Astrocyte (in vitro differentiated cells and primary cell): ENCODE data around the gene MTUS2. TPM values are rescaled to one million over a fixed set of nuclear protein-coding genes. Genes with fewer than 3 reads are reported as not detected.

ENCODE experiments used
- DNase-seq: peaks from one replicate; pipeline ENCODE4 v3.0.0-alpha.2; 2010; ENCODE audit warnings: low read depth
- FAIRE-seq: peaks from 2 replicates; lab custom pipeline; 2011; peaks lifted over from hg19 to GRCh38; lab: Jason Lieb, UNC
- H2AFZ ChIP-seq: 2 replicates; pipeline ENCODE4 v1.6.0; 2012; ENCODE audit warnings: low read depth, low read length, inconsistent platforms
- H3K27ac ChIP-seq: 2 replicates; pipeline ENCODE4 v1.5.1; 2011; ENCODE audit warnings: low read depth, low read length, inconsistent platforms
- H3K27me3 ChIP-seq: 2 replicates; pipeline ENCODE4 v1.6.0; 2011; ENCODE audit warnings: low read length, inconsistent platforms; ENCODE audit not compliant: insufficient read depth
- H3K36me3 ChIP-seq: 2 replicates; pipeline ENCODE4 v1.5.1; 2011; ENCODE audit warnings: low read length, inconsistent platforms; ENCODE audit not compliant: insufficient read depth
- H3K4me1 ChIP-seq: 2 replicates; pipeline ENCODE4 v1.5.1; 2011; ENCODE audit warnings: low read length, inconsistent platforms; ENCODE audit not compliant: insufficient read depth
- H3K4me2 ChIP-seq: 2 replicates; pipeline ENCODE4 v1.6.0; 2012; ENCODE audit warnings: low read length, inconsistent platforms
- H3K4me3 ChIP-seq: 2 replicates; pipeline ENCODE4 v1.5.1; 2011; ENCODE audit warnings: low read depth, mild to moderate bottlenecking, low read length, inconsistent platforms; ENCODE audit not compliant: insufficient read depth
- H3K79me2 ChIP-seq: 2 replicates; pipeline ENCODE4 v1.6.0; 2012; ENCODE audit warnings: mild to moderate bottlenecking, low read length, inconsistent platforms; ENCODE audit not compliant: insufficient read depth
- H3K9ac ChIP-seq: 2 replicates; pipeline ENCODE4 v1.6.0; 2012; ENCODE audit warnings: mild to moderate bottlenecking, low read length, inconsistent platforms
- H3K9me3 ChIP-seq: 2 replicates; pipeline ENCODE4 v1.5.1; 2012; ENCODE audit warnings: low read depth, mild to moderate bottlenecking, low read length, inconsistent platforms; ENCODE audit not compliant: insufficient read depth
- H4K20me1 ChIP-seq: 2 replicates; pipeline ENCODE4 v1.6.0; 2012; ENCODE audit warnings: low read length, inconsistent platforms; ENCODE audit not compliant: insufficient read depth
- H3K27ac Mint-ChIP-seq: one replicate; pipeline ENCODE4 v1.8.0; 2021; ENCODE audit warnings: mild to moderate bottlenecking, mixed read lengths; ENCODE audit not compliant: unreplicated experiment
- H3K27me3 Mint-ChIP-seq: one replicate; pipeline ENCODE4 v1.8.0; 2021; ENCODE audit warnings: low read depth, mixed read lengths; ENCODE audit not compliant: unreplicated experiment
- H3K36me3 Mint-ChIP-seq: one replicate; pipeline ENCODE4 v1.8.0; 2021; ENCODE audit warnings: low read depth, mixed read lengths; ENCODE audit not compliant: unreplicated experiment
- H3K4me1 Mint-ChIP-seq: one replicate; pipeline ENCODE4 v1.8.0; 2021; ENCODE audit warnings: low read depth, mixed read lengths; ENCODE audit not compliant: unreplicated experiment
- H3K4me3 Mint-ChIP-seq: one replicate; pipeline ENCODE4 v1.8.0; 2021; ENCODE audit warnings: mild to moderate bottlenecking, moderate library complexity, mixed read lengths; ENCODE audit not compliant: unreplicated experiment
- H3K9me3 Mint-ChIP-seq: one replicate; pipeline ENCODE4 v1.8.0; 2021; ENCODE audit warnings: mild to moderate bottlenecking, mixed read lengths; ENCODE audit not compliant: unreplicated experiment
- CTCF ChIP-seq: IDR thresholded peaks from 2 replicates; pipeline ENCODE4 v1.5.1; 2011; ENCODE audit warnings: low read depth, mild to moderate bottlenecking, inconsistent platforms, low read length, moderate library complexity; ENCODE audit not compliant: insufficient read depth
- EZH2 ChIP-seq: IDR thresholded peaks from 2 replicates; pipeline ENCODE4 v1.6.1; 2012; ENCODE audit warnings: mild to moderate bottlenecking, low read length, inconsistent platforms; ENCODE audit not compliant: insufficient read depth
- total RNA-seq: library from RNA; stranded (reverse); gene quantifications from 2 replicates; pipeline ENCODE4 v1.2.1, GENCODE V29; 2021

MTUS2 gene
- total RNA-seq, 1 donor from 2014 or later, result 0.50 TPM

DNA sequence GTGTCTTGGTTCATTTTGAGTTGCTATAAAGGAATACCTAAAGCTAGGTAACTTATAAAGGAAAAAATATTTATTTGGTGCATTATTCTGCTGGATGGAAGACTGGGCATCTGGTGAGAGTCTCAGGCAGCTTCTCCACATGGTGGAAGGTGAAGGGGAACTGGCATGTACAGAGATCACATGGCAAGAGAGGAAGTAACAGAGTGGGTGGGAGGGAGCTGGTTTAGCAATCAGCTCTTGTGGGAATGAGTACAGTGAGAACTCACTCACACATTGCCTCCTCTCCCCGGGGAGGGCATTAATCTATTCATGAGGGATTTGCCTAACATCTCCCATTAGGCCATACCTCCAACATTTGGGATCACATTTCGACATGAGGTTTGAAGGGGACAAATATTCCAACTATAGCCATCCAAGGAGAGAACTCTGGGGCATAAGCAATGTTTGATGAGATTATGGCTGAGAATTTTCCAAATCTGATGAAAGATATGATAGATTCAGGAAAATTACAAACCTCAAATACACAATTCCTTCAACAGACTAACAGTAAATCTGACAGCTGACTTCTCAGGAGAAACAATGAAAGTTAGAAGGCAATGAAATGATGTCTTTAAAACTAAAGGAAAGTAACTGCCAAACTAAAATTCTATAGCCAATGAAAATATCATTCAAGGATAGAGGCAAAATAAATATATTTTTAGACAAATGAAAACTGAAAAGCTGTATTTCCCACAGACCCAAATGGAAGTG lies 52.5 kb downstream of the MTUS2 start:
- Mint-ChIP-seq H3K4me3 (no peak overlapping the region), H3K36me3 (no peaks in the 10 kb centered on the region), H3K27ac (no peak overlapping the region), H3K4me1 (no peaks in the 10 kb centered on the region), H3K9me3 (peaks cover 22% of the 10 kb centered on the region), H3K27me3 (no peaks in the 10 kb centered on the region)
- Histone ChIP-seq H3K4me3 (no peak overlapping the region), H3K79me2 (no peaks in the 10 kb centered on the region), H3K27ac (no peak overlapping the region), H3K9ac (no peak overlapping the region), H3K4me1 (no peaks in the 10 kb centered on the region), H4K20me1 (no peaks in the 10 kb centered on the region), H3K36me3 (no peaks in the 10 kb centered on the region), H2AFZ (no peak overlapping the region), H3K9me3 (no peaks in the 10 kb centered on the region), H3K27me3 (no peaks in the 10 kb centered on the region), H3K4me2 (no peak overlapping the region)
- no peak for FAIRE-seq
- no peak for DNase-seq
- no peak for TF ChIP-seq EZH2
- no peak for TF ChIP-seq CTCF

- DNase-seq (no peak), FAIRE-seq (no peak)
- Histone ChIP-seq H4K20me1 (no peaks in the 10 kb centered on the region), H3K27ac (no peak overlapping the region), H3K4me2 (no peak overlapping the region), H3K9me3 (no peaks in the 10 kb centered on the region), H3K4me1 (no peaks in the 10 kb centered on the region), H3K27me3 (no peaks in the 10 kb centered on the region), H3K4me3 (no peak overlapping the region), H3K36me3 (no peaks in the 10 kb centered on the region), H3K79me2 (no peaks in the 10 kb centered on the region), H2AFZ (no peak overlapping the region), H3K9ac (no peak overlapping the region)
- Mint-ChIP-seq H3K9me3 (peaks cover 22% of the 10 kb centered on the region), H3K27ac (no peak overlapping the region), H3K27me3 (no peaks in the 10 kb centered on the region), H3K36me3 (no peaks in the 10 kb centered on the region), H3K4me3 (no peak overlapping the region), H3K4me1 (no peaks in the 10 kb centered on the region)
- TF ChIP-seq EZH2 (no peak), CTCF (no peak)
Measured at GRCh38 chr13:28875846-28876615, 55.9 kb downstream of the MTUS2 start.

DNA sequence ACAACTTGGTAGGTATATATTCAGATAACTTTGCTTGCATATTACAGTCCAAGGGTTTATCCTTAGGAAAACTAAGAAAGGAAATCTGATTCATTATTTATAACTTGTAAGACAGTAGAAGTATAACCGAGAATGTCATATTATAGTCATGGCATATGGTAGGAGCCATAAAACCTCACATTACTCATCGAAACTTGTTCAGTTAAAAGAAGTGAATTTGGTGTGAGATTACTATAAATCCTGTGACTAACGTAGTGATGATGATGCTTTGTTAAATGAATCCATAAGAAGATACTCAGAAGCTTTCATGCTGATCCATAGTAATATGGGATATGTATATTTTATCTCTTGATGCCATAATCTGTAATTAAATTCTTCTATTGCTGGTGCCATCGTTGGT lies 57.3 kb downstream of the MTUS2 start:
- H3K9me3 Mint-ChIP-seq, result peaks cover 11% of the 10 kb centered on the region
- H3K4me3 Mint-ChIP-seq, result no peak overlapping the region
- Histone ChIP-seq H3K79me2 (no peaks in the 10 kb centered on the region), H4K20me1 (no peaks in the 10 kb centered on the region), H3K4me3 (no peak overlapping the region), H3K27ac (no peak overlapping the region), H2AFZ (no peak overlapping the region), H3K4me1 (no peaks in the 10 kb centered on the region), H3K27me3 (no peaks in the 10 kb centered on the region), H3K36me3 (no peaks in the 10 kb centered on the region), H3K4me2 (no peak overlapping the region), H3K9ac (no peak overlapping the region), H3K9me3 (no peaks in the 10 kb centered on the region)
- no peak for TF ChIP-seq EZH2
- no peak for TF ChIP-seq CTCF
- FAIRE-seq (no peak), DNase-seq (no peak)
- H3K36me3 Mint-ChIP-seq, result no peaks in the 10 kb centered on the region
- no peak overlapping the region for H3K27ac Mint-ChIP-seq
- H3K4me1 Mint-ChIP-seq, result no peaks in the 10 kb centered on the region
- H3K27me3 Mint-ChIP-seq, result no peaks in the 10 kb centered on the region
